HCT116 (cell line): Measurements from ENCODE around the gene MSL3. TPM values are rescaled to one million over a fixed set of nuclear protein-coding genes. Genes with fewer than 3 reads are reported as not detected.

Experiments used
- ATAC-seq: fragments of 200-7000 bp; cut with Tn5 transposase; 2 replicates; pipeline ENCODE4 v1.9.1; 2020; ENCODE audit warnings: mild to moderate bottlenecking, moderate library complexity
- BruUV-seq: library from RNA; stranded (reverse); fragments of 400-500 nt; replicated peaks from 2 replicates; lab custom pipeline; 2021; lab: Mats Ljungman, UMichigan
- CTCF ChIA-PET: fragments of 300-600 bp; sonication (Branson Sonifier 250); formaldehyde crosslinking; loops from one replicate; lab custom pipeline; 2021; ENCODE audit warnings: antibody characterized with exemption; lab: Charles Lee
- POLR2A ChIA-PET: fragments of 300-600, 350-600 bp; sonication (Branson Sonifier 250); formaldehyde crosslinking; loops from one replicate; lab custom pipeline; 2021; ENCODE audit warnings: antibody characterized with exemption; lab: Charles Lee
- RAD21 ChIA-PET, 2 experiments: fragments of 300-600 bp; sonication (Branson Sonifier 250); formaldehyde crosslinking; loops; one replicate each; lab custom pipeline; 2023; ENCODE audit warnings: low total read pairs in 2 of 2; ENCODE audit not compliant: uncharacterized antibody in 2 of 2, unreplicated experiment in 2 of 2, low non-redundant PET in 1 of 2; lab: Charles Lee
- DNase-seq: peaks from one replicate; pipeline ENCODE4 v3.0.0-alpha.2; 2010; ENCODE audit warnings: low read depth, low spot score
- H2AFZ ChIP-seq: fragments of 200-600 bp; shearing (Covaris generic), sonication (generic); 2 replicates; pipeline ENCODE4 v1.6.1; 2017; ENCODE audit warnings: low read depth, mixed run types, mixed read lengths, antibody characterized with exemption, low read length; ENCODE audit not compliant: poor library complexity, severe bottlenecking
- H3K27ac ChIP-seq: 2 replicates; pipeline ENCODE4 v1.5.1; 2012; ENCODE audit warnings: low read depth, low read length
- H3K27me3 ChIP-seq: fragments of 200-600 bp; sonication (generic); 2 replicates; pipeline ENCODE4 v1.6.1; 2016; ENCODE audit warnings: mixed run types, low read length, mixed read lengths; ENCODE audit not compliant: insufficient read depth
- H3K36me3 ChIP-seq, 2 experiments: fragments of 200-500 bp in 1 of 2; fragments of 200-600 bp in 1 of 2; sonication (Bioruptor generic) in 1 of 2; sonication (generic) in 1 of 2; 2 replicates each; pipeline versions ENCODE4 v1.5.1 to v1.6.1; 2014 to 2016; ENCODE audit warnings: low read length in 2 of 2, inconsistent platforms in 1 of 2, mixed read lengths in 1 of 2, mixed run types in 1 of 2; ENCODE audit not compliant: insufficient read depth in 2 of 2, control insufficient read depth in 1 of 2
- H3K4me1 ChIP-seq, 2 experiments: fragments of 200-600 bp in 1 of 2; sonication (generic) in 1 of 2; 2 replicates each; pipeline versions ENCODE4 v1.5.1 to v1.6.1; 2012 to 2017; ENCODE audit warnings: low read length in 2 of 2, inconsistent platforms in 1 of 2, mild to moderate bottlenecking in 1 of 2, mixed read lengths in 1 of 2, mixed run types in 1 of 2, moderate library complexity in 1 of 2; ENCODE audit not compliant: insufficient read depth in 2 of 2, control insufficient read depth in 1 of 2
- H3K4me2 ChIP-seq: fragments of 200-600 bp; sonication (generic); 2 replicates; pipeline ENCODE4 v1.6.1; 2017; ENCODE audit warnings: mixed run types, low read length, mixed read lengths
- H3K4me3 ChIP-seq, 2 experiments: fragments of 200-600 bp in 1 of 2; sonication (generic) in 1 of 2; replicated peaks in 1 of 2; 2 replicates each; pipeline ENCODE4 v1.5.1; 2011 to 2016; ENCODE audit warnings: low read length in 2 of 2, control low read depth in 1 of 2, low read depth in 1 of 2, mild to moderate bottlenecking in 1 of 2, mixed read lengths in 1 of 2, mixed run types in 1 of 2
- H3K79me2 ChIP-seq: fragments of 200-600 bp; sonication (generic); 2 replicates; pipeline ENCODE4 v1.6.1; 2017; ENCODE audit warnings: mild to moderate bottlenecking, mixed run types, low read length, moderate library complexity, mixed read lengths; ENCODE audit not compliant: insufficient read depth
- H3K9ac ChIP-seq: fragments of 200-600 bp; sonication (generic); 2 replicates; pipeline ENCODE4 v1.6.1; 2016; ENCODE audit warnings: low read length, mixed read lengths
- H3K9me2 ChIP-seq: fragments of 200-600 bp; sonication (generic), shearing (Covaris generic); 2 replicates; pipeline ENCODE4 v1.6.1; 2017; ENCODE audit warnings: mixed run types, mild to moderate bottlenecking, moderate library complexity; ENCODE audit not compliant: insufficient read depth
- H3K9me3 ChIP-seq, 2 experiments: fragments of 200-500 bp in 1 of 2; fragments of 200-600 bp in 1 of 2; sonication (Bioruptor generic) in 1 of 2; sonication (generic) in 1 of 2; 2 replicates each; pipeline ENCODE4 v1.6.1; 2014 to 2017; ENCODE audit warnings: low read length in 2 of 2, mixed read lengths in 2 of 2, inconsistent platforms in 1 of 2, low read depth in 1 of 2, mild to moderate bottlenecking in 1 of 2, mixed run types in 1 of 2, moderate library complexity in 1 of 2; ENCODE audit not compliant: control insufficient read depth in 1 of 2, insufficient read depth in 1 of 2
- H4K20me1 ChIP-seq: fragments of 200-600 bp; sonication (generic), shearing (Covaris generic); 2 replicates; pipeline ENCODE4 v1.6.1; 2017; ENCODE audit warnings: mixed run types, mild to moderate bottlenecking, moderate library complexity; ENCODE audit not compliant: insufficient read depth
- EGR1 ChIP-seq: IDR thresholded peaks from 2 replicates; pipeline ENCODE4 v1.6.1; 2012; ENCODE audit warnings: low read depth
- ELF1 ChIP-seq: IDR thresholded peaks from 2 replicates; pipeline ENCODE4 v1.6.1; 2012; ENCODE audit warnings: low read depth, borderline replicate concordance
- SIN3A ChIP-seq: IDR thresholded peaks from 2 replicates; pipeline ENCODE4 v1.6.1; 2012; ENCODE audit warnings: low read depth
- SP1 ChIP-seq: IDR thresholded peaks from 2 replicates; pipeline ENCODE4 v1.6.1; 2012; ENCODE audit warnings: low read depth
- SRF ChIP-seq: IDR thresholded peaks from 2 replicates; pipeline ENCODE4 v1.6.1; 2012; ENCODE audit warnings: low read depth
- TCF7L2 ChIP-seq: IDR thresholded peaks from 2 replicates; pipeline ENCODE4 v1.7.0; 2011; ENCODE audit warnings: borderline replicate concordance, inconsistent platforms; ENCODE audit not compliant: insufficient read depth, insufficient read length; ENCODE audit errors: extremely low read depth
- intact Hi-C: fragments of 100-400 bp; cut with micrococcal nuclease; formaldehyde crosslinking; loops from 2 replicates; pipeline ENCODE4 v1.10.0; 2022
- total RNA-seq: library from RNA; stranded (reverse); gene quantifications from one replicate; pipeline ENCODE4 v1.2.1, GENCODE V29; 2021; ENCODE audit not compliant: unreplicated experiment
- TF ChIP-seq, protein P1 (sequence below), 3 experiments: fragments of 200-600 bp in 1 of 3; sonication (generic) in 1 of 3; IDR thresholded peaks in 2 of 3; conservative IDR thresholded peaks in 1 of 3; 2 replicates each; pipeline ENCODE4 v1.5.1; 2012 to 2017; ENCODE audit warnings: low read depth in 2 of 3, low read length in 2 of 3, antibody characterized with exemption in 1 of 3, borderline replicate concordance in 1 of 3, control low read depth in 1 of 3, mild to moderate bottlenecking in 1 of 3, mixed read lengths in 1 of 3, mixed run types in 1 of 3, moderate library complexity in 1 of 3; ENCODE audit not compliant: insufficient read depth in 1 of 3
- TF ChIP-seq, protein P2 (sequence below): IDR thresholded peaks from 2 replicates; pipeline ENCODE4 v1.6.1; 2012
- TF ChIP-seq, protein P3 (sequence below): IDR thresholded peaks from 2 replicates; pipeline ENCODE4 v1.6.1; 2011; ENCODE audit warnings: mild to moderate bottlenecking, low read length, moderate library complexity; ENCODE audit not compliant: insufficient replicate concordance; ENCODE audit errors: extremely low read depth

The MSL3 gene
- total RNA-seq, 1 experiment from 2014 or later, result 12.0 TPM

DNA sequence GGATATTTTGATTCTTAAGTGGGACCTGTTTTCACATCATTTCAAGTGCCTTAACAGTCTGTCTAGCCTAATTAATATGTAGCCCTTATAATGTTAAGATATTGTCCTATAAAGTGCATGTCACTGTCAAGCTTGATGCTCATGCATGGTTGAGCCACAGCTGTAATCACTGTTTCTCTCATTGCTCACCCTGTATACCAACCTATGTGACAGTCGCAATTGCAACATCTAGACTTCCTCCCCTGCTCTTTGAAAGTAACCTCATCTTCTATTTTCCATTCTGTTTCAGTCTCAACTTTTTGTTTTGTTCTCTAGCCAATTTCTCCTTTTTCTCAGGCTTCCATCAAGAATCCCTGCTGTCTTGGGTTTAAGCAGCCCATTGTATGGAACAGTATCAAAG lies 24.4 kb upstream of the MSL3 start (continued):
- TF ChIP-seq, protein P1, sequence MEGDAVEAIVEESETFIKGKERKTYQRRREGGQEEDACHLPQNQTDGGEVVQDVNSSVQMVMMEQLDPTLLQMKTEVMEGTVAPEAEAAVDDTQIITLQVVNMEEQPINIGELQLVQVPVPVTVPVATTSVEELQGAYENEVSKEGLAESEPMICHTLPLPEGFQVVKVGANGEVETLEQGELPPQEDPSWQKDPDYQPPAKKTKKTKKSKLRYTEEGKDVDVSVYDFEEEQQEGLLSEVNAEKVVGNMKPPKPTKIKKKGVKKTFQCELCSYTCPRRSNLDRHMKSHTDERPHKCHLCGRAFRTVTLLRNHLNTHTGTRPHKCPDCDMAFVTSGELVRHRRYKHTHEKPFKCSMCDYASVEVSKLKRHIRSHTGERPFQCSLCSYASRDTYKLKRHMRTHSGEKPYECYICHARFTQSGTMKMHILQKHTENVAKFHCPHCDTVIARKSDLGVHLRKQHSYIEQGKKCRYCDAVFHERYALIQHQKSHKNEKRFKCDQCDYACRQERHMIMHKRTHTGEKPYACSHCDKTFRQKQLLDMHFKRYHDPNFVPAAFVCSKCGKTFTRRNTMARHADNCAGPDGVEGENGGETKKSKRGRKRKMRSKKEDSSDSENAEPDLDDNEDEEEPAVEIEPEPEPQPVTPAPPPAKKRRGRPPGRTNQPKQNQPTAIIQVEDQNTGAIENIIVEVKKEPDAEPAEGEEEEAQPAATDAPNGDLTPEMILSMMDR (IDR thresholded peaks at IDR 0.05 in 2 of 3, conservative IDR thresholded peaks at IDR 0.05 in 1 of 3; ENCODE audit: borderline replicate concordance in 1 of 3, insufficient read depth in 1 of 3, low read depth in 2 of 3, low read length in 2 of 3), result no peak
- TF ChIP-seq SIN3A (no peak), SRF (no peak), ELF1 (no peak)

DNA sequence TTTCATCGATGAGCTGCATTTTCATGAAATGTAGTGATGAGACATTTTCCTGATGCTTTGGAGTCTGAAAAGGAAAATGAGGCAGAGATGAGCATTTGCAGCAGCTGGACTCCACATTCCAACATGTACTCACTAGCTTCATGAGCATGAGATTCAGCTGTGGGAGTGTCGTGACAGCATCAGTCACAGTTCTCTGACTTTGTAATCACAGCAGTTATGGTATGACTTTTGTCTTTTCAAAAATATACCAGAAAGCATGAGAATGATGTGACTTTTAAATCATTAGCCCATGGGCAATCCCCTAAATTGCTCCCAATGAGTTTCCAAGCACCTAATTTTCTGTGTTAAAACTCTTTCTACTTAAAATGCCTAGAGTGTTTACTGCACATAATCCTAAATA lies 18.3 kb upstream of the MSL3 start:
- TF ChIP-seq TCF7L2, result no peak
- TF ChIP-seq, protein P1 (IDR thresholded peaks at IDR 0.05 in 2 of 3, conservative IDR thresholded peaks at IDR 0.05 in 1 of 3; ENCODE audit: borderline replicate concordance in 1 of 3, insufficient read depth in 1 of 3, low read depth in 2 of 3, low read length in 2 of 3), result no peak
- TF ChIP-seq, protein P2, sequence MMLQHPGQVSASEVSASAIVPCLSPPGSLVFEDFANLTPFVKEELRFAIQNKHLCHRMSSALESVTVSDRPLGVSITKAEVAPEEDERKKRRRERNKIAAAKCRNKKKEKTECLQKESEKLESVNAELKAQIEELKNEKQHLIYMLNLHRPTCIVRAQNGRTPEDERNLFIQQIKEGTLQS, result no peak
- TF ChIP-seq, protein P3, sequence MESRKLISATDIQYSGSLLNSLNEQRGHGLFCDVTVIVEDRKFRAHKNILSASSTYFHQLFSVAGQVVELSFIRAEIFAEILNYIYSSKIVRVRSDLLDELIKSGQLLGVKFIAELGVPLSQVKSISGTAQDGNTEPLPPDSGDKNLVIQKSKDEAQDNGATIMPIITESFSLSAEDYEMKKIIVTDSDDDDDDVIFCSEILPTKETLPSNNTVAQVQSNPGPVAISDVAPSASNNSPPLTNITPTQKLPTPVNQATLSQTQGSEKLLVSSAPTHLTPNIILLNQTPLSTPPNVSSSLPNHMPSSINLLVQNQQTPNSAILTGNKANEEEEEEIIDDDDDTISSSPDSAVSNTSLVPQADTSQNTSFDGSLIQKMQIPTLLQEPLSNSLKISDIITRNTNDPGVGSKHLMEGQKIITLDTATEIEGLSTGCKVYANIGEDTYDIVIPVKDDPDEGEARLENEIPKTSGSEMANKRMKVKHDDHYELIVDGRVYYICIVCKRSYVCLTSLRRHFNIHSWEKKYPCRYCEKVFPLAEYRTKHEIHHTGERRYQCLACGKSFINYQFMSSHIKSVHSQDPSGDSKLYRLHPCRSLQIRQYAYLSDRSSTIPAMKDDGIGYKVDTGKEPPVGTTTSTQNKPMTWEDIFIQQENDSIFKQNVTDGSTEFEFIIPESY, result no peak
- TF ChIP-seq SP1, result no peak
- no peak for TF ChIP-seq ELF1
- no peak for TF ChIP-seq EGR1
- TF ChIP-seq SIN3A, result no peak
- TF ChIP-seq, all 23 proteins: peak for 0
- H3K4me1 ChIP-seq, result no peaks in the 10 kb centered on the region
- ChIA-PET RAD21 (no interaction called here), POLR2A (no interaction called here), CTCF (interaction anchor here (0.7 kb wide), 1 partner anchor 18 kb away, joined by 3 read pairs; the partner anchor contains the start of gene MSL3)
- no peak overlapping the region for H3K4me3 ChIP-seq
- intact Hi-C loops, result no loop called here
- H3K27ac ChIP-seq, result no peak overlapping the region
- no TSS peak for BruUV-seq
- DNase-seq (no peak), ATAC-seq (no peak)
- no peak overlapping the region for H3K4me2 ChIP-seq
- no peaks in the 10 kb centered on the region for H3K9me3 ChIP-seq
- H3K27me3 ChIP-seq, result 0 out of 2 replicates have a peak, but pooled peaks cover 2% of the 10 kb centered on the region
- H2AFZ ChIP-seq, result no peak overlapping the region
- no peak overlapping the region for H3K9ac ChIP-seq
- H3K79me2 ChIP-seq, result no peaks in the 10 kb centered on the region
- no peaks in the 10 kb centered on the region for H3K36me3 ChIP-seq
- H3K9me2 ChIP-seq, result no peaks in the 10 kb centered on the region
- no peaks in the 10 kb centered on the region for H4K20me1 ChIP-seq
